Left renal cortex interstitium (tissue), 4 donors: ENCODE measurements around the gene CSNK1G1. TPM values are rescaled to one million over a fixed set of nuclear protein-coding genes. Genes with fewer than 3 reads are reported as not detected.
A peak's percentile ranks its signal among the peaks of the same experiment; 100 is the strongest.

Experiments used
- DNase-seq, 4 donors: peaks; one replicate each; pipeline ENCODE4 v3.0.0-alpha.2; 2013; ENCODE audit warnings: low read depth in 4 of 4, low spot score in 2 of 4, missing footprints in 1 of 4
- polyA plus RNA-seq, 4 donors: library from polyadenylated mRNA; unstranded; fragments of 120-200 nt; gene quantifications; one replicate each; pipeline ENCODE4 v1.2.1, GENCODE V29; 2013; ENCODE audit not compliant: insufficient read length in 4 of 4

Gene CSNK1G1
- polyA plus RNA-seq, 4 donors: 16.6 to 22.6 (median 21.5) TPM

GRCh38 chr15:64210371-64210770, 145.6 kb downstream of the CSNK1G1 start:
- DNase-seq: no peak

- DNase-seq: no peak
These were observed 146.2 kb downstream of the CSNK1G1 start for GRCh38 chr15:64209680-64210334.

- DNase-seq: no peak
These were observed 150.8 kb downstream of the CSNK1G1 start for GRCh38 chr15:64205202-64205601.

GRCh38 chr15:64197425-64197824, 158.5 kb downstream of the CSNK1G1 start:
- DNase-seq: no peak

GRCh38 chr15:64193971-64194370, 162.0 kb downstream of the CSNK1G1 start:
- DNase-seq: no peak

GRCh38 chr15:64191971-64192830, 163.8 kb downstream of the CSNK1G1 start:
- DNase-seq: no peak

- no peak for DNase-seq
These were observed 168.4 kb downstream of the CSNK1G1 start for GRCh38 chr15:64187396-64188191.

- DNase-seq: no peak
These were observed 170.6 kb downstream of the CSNK1G1 start for GRCh38 chr15:64185146-64185911.

GRCh38 chr15:64182859-64183370, 173.1 kb downstream of the CSNK1G1 start:
- DNase-seq: no peak

- no peak for DNase-seq
These were observed 175.6 kb downstream of the CSNK1G1 start for GRCh38 chr15:64180235-64180824.

GRCh38 chr15:64166102-64166890, 189.7 kb downstream of the CSNK1G1 start:
- no peak for DNase-seq

- no peak for DNase-seq
These were observed 191.5 kb downstream of the CSNK1G1 start for GRCh38 chr15:64164436-64164835.

- no peak for DNase-seq
These were observed 192.2 kb downstream of the CSNK1G1 start for GRCh38 chr15:64163659-64164362.

GRCh38 chr15:64162869-64163658, 192.9 kb downstream of the CSNK1G1 start, which contains the start of gene PPIB:
Gene PPIB (minus strand): TSS chr15:64163022. CDS start chr15:64162986, 36 bp downstream.
- peak; percentile 83 to 94 (median 90) for DNase-seq

GRCh38 chr15:64162478-64162868, 193.5 kb downstream of the CSNK1G1 start:
- DNase-seq: no peak

GRCh38 chr15:64161688-64162477, 194.1 kb downstream of the CSNK1G1 start:
- DNase-seq: no peak
